NB4 (cell line): Measurements from ENCODE around the gene SLC49A4.

ENCODE experiments used
- POLR2A ChIP-seq: IDR thresholded peaks from 2 replicates; pipeline ENCODE4 v1.6.1; 2011; ENCODE audit warnings: mild to moderate bottlenecking; ENCODE audit not compliant: insufficient read length; ENCODE audit errors: extremely low read depth
- TF ChIP-seq, protein P1 (sequence below): IDR thresholded peaks from one replicate; pipeline ENCODE4 v1.5.1; 2012; ENCODE audit warnings: low read depth, low read length

DNA sequence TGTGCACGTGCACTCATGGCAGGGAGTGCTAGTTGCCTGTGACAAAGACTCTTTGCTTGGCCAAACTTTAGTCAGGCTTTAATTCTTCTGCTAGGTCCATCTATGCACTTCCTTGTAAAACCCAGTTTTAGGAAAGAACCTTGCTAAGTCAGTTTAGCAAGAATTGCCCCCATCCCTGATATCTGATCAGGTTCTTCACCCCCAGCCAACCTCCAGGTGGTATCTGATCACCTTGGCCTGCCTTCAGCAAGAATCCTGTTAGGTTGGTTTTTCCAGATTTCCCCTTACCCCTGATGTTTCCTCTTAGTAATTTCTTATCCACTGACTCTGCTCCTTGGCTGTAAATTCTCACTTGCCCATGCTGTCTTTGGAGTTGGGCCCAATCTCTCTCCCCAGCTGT lies 9.6 kb upstream of the SLC49A4 start:
- TF ChIP-seq, protein P1, sequence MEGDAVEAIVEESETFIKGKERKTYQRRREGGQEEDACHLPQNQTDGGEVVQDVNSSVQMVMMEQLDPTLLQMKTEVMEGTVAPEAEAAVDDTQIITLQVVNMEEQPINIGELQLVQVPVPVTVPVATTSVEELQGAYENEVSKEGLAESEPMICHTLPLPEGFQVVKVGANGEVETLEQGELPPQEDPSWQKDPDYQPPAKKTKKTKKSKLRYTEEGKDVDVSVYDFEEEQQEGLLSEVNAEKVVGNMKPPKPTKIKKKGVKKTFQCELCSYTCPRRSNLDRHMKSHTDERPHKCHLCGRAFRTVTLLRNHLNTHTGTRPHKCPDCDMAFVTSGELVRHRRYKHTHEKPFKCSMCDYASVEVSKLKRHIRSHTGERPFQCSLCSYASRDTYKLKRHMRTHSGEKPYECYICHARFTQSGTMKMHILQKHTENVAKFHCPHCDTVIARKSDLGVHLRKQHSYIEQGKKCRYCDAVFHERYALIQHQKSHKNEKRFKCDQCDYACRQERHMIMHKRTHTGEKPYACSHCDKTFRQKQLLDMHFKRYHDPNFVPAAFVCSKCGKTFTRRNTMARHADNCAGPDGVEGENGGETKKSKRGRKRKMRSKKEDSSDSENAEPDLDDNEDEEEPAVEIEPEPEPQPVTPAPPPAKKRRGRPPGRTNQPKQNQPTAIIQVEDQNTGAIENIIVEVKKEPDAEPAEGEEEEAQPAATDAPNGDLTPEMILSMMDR: no peak
- no peak for TF ChIP-seq POLR2A
